Thoracic aorta (tissue), 2 donors: Measurements from ENCODE around the gene ESPN. TPM values are rescaled to one million over a fixed set of nuclear protein-coding genes. Genes with fewer than 3 reads are reported as not detected.

Source experiments
- ATAC-seq: fragments of 150-250 bp; one replicate; pipeline ENCODE4 v1.8.0; 2017; ENCODE audit warnings: low read depth; ENCODE audit not compliant: insufficient number of reproducible peaks, low FRiP score
- DNase-seq: peaks from one replicate; pipeline ENCODE4 v3.0.0-alpha.2; 2020; ENCODE audit warnings: low spot score
- H3K27ac ChIP-seq, 2 donors: fragments of 200-600 bp; sonication (generic); 1 replicate in 1 of 2; 2 replicates in 1 of 2; pipeline ENCODE4 v1.5.1; 2016; ENCODE audit warnings: mild to moderate bottlenecking in 2 of 2, moderate library complexity in 2 of 2
- H3K27me3 ChIP-seq: fragments of 200-600 bp; sonication (generic); replicated peaks from 2 replicates; pipeline ENCODE4 v1.6.0; 2016; ENCODE audit warnings: mild to moderate bottlenecking; ENCODE audit not compliant: insufficient read depth
- H3K36me3 ChIP-seq: fragments of 200-600 bp; sonication (generic); one replicate; pipeline ENCODE4 v1.5.1; 2016
- H3K4me1 ChIP-seq, 2 donors: fragments of 200-600 bp; sonication (generic); 1 replicate in 1 of 2; 2 replicates in 1 of 2; pipeline versions ENCODE4 v1.5.1 to v1.6.0; 2016; ENCODE audit warnings: low read depth in 2 of 2, mild to moderate bottlenecking in 1 of 2; ENCODE audit not compliant: control insufficient read depth in 1 of 2
- H3K4me3 ChIP-seq: fragments of 200-600 bp; sonication (generic); 2 replicates; pipeline ENCODE4 v1.5.1; 2016; ENCODE audit warnings: mild to moderate bottlenecking
- H3K9me3 ChIP-seq: fragments of 200-600 bp; sonication (generic); 2 replicates; pipeline ENCODE4 v1.5.1; 2016
- total RNA-seq, 2 donors: library from RNA; depleted of rRNA; stranded (reverse); fragments of >200 nt; gene quantifications; one replicate each; pipeline versions ENCODE4 v1.1.0 to v1.2.3, GENCODE V29; 2016
- TF ChIP-seq, protein P1 (sequence below): fragments of 200-600 bp; sonication (generic); IDR thresholded peaks from one replicate; pipeline ENCODE4 v1.5.1; 2019; ENCODE audit warnings: antibody characterized with exemption

The ESPN gene
- total RNA-seq, 2 donors from 2014 or later, result not detected

DNA sequence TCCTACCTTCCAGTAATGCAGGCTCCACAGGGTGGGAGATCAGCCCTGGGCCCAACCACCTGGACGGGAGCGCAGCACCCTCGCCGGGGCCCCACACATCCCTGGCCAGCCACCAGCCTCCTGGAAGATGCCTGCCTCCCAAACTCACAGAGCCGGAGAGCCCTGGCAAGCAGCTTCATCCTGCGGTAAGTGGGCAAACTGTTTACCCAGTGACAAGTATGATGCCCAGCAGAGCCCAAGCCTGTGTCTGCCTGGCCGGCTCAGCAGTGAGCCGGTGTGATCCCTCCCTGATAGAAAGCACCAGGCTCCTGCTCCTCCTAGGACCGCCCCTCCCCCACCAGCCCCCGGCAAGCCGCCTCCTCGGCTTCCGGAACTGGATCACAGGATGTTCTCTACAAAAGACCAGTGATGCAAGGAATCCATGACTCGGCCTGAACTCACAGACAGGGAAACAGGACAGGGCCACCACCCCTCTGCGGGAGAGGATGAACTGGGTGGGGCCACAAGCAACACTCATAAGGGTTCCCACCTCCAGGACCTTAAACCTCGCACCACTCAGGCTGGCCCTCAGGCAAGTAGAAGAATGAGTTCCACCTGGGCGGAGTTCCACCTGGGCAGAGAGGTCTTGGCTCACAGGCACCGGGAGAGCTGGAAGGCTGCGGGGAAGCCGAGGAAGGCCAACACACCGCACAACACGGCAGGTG lies 38.9 kb upstream of the ESPN start:
- DNase-seq, result no peak
- peak overlapping the region; percentile 50 to 65 for H3K27ac ChIP-seq
- H3K4me3 ChIP-seq, result peak overlapping the region; percentile 32
- TF ChIP-seq, protein P1, sequence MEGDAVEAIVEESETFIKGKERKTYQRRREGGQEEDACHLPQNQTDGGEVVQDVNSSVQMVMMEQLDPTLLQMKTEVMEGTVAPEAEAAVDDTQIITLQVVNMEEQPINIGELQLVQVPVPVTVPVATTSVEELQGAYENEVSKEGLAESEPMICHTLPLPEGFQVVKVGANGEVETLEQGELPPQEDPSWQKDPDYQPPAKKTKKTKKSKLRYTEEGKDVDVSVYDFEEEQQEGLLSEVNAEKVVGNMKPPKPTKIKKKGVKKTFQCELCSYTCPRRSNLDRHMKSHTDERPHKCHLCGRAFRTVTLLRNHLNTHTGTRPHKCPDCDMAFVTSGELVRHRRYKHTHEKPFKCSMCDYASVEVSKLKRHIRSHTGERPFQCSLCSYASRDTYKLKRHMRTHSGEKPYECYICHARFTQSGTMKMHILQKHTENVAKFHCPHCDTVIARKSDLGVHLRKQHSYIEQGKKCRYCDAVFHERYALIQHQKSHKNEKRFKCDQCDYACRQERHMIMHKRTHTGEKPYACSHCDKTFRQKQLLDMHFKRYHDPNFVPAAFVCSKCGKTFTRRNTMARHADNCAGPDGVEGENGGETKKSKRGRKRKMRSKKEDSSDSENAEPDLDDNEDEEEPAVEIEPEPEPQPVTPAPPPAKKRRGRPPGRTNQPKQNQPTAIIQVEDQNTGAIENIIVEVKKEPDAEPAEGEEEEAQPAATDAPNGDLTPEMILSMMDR, result no peak
- H3K4me1 ChIP-seq, result peaks cover 9 to 19% of the 10 kb centered on the region in 2 donors
- no peaks in the 10 kb centered on the region for H3K27me3 ChIP-seq
- no peak for ATAC-seq
- no peaks in the 10 kb centered on the region for H3K9me3 ChIP-seq
- no peaks in the 10 kb centered on the region for H3K36me3 ChIP-seq

- Histone ChIP-seq H3K4me3 (no peak overlapping the region), H3K27ac (no peak overlapping the region), H3K4me1 (peaks cover 9 to 19% of the 10 kb centered on the region in 2 donors), H3K9me3 (no peaks in the 10 kb centered on the region), H3K27me3 (no peaks in the 10 kb centered on the region), H3K36me3 (no peaks in the 10 kb centered on the region)
- no peak for DNase-seq
- TF ChIP-seq, protein P1, result no peak
- no peak for ATAC-seq
These were observed 38.1 kb upstream of the ESPN start for GRCh38 chr1:6386371-6386949.

DNA sequence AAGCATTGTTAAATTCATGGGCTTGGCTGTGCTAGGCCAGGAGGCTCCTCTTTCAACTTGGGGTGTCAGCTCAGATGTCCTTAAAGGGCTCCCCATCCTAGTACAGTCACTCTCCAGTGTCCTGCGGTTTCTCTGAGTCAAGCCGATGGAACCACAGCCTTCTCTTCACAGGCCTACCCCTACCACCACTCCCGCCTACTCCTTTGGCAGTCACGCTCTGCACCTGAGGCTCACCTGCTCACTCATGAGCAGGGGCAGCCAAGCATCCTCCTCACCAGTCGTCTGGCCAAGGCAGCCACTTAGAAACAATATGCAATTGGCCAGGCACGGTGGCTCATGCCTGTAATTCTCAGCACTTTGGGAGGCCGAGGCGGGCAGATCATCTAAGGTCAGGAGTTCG lies 34.6 kb upstream of the ESPN start:
- H3K27me3 ChIP-seq, result no peaks in the 10 kb centered on the region
- no peak overlapping the region for H3K27ac ChIP-seq
- ATAC-seq, result no peak
- no peaks in the 10 kb centered on the region for H3K9me3 ChIP-seq
- no peak overlapping the region for H3K4me3 ChIP-seq
- peaks cover 14 to 26% of the 10 kb centered on the region in 2 donors for H3K4me1 ChIP-seq
- TF ChIP-seq, protein P1, result no peak
- H3K36me3 ChIP-seq, result no peaks in the 10 kb centered on the region
- no peak for DNase-seq

DNA sequence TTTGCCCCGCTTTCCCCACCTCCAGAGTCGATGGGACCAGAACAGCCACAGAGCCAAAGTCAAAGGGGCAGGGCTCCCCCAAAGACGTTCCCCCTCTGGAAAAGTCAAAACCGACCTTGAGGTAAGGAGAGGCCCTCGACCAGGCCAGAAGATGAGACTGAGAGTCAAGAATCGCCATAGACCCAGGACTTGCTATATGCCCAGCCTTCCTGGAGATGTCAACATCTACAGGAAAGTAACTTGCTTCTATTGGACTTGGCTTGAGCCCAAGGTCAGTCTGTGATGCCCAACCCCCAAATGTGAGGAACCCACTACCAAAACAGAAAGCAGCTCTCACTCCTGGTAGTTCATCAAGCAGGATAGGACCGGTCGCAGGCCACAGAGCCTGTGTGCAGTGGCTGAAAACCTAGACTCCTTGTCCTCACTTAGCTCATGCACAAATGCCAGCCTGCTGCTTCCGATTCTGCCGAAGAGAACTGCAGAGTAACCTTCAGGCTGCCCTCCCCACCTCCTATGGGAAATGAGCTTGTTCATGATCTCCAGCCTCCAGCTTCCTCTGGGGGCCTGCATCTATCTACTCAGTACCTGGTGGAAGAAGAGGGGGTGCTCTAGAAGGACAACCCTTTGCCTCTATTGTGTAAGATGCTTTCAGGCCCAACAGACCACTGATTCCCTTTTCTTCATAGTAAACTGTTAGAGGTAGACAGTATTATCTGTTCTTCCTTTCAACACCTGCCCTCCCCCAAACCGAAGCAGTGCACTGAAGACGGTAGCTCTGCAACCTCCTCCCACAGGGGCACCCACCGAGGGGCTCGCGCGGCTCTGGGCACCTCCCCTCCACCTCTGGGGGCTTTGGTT lies 32.4 kb upstream of the ESPN start:
- Histone ChIP-seq H3K4me1 (peaks cover 9 to 14% of the 10 kb centered on the region in 2 donors), H3K27me3 (no peaks in the 10 kb centered on the region), H3K36me3 (no peaks in the 10 kb centered on the region), H3K9me3 (no peaks in the 10 kb centered on the region), H3K4me3 (peak overlapping the region; percentile 94), H3K27ac (no peak overlapping the region)
- ATAC-seq (no peak), DNase-seq (no peak)
- TF ChIP-seq, protein P1, result no peak

DNA sequence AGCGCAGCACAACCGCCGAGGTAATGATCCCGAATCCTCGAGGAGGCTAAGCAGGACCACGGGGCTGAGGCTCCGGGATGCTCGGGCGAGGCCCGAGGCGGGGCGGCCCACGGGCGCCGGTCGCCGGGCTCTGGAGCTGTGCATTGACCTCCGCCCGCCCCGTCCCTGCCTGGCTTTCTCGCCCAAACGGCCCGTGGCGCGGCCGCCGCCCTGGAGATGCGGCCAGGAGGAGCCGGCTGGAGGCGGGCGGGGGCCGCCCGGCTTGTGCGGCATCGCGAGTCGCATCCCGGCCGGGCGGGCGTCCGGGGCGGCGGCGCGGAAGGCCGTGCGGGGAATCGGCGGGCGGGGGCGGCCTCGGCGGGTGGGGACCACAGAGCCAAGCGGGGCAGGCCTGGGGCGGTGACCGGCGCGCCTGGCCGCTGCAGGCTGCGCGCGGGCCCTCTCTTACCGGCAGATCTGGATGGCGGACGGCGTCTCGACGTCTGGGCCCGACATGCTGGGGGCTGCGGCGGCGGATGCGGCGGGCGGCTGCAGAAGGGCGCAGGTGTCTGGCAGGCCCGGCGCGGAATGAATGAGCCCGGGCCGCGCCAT lies 31.7 kb upstream of the ESPN start:
- DNase-seq, result no peak
- H3K4me1 ChIP-seq, result peaks cover 9 to 14% of the 10 kb centered on the region in 2 donors
- peak overlapping the region; percentile 94 for H3K4me3 ChIP-seq
- H3K27ac ChIP-seq, result peak overlapping the region; percentile 94 to 96
- TF ChIP-seq, protein P1, result no peak
- H3K9me3 ChIP-seq, result no peaks in the 10 kb centered on the region
- no peaks in the 10 kb centered on the region for H3K36me3 ChIP-seq
- no peak for ATAC-seq
- H3K27me3 ChIP-seq, result no peaks in the 10 kb centered on the region
